PC-3 (cell line): ENCODE results near the gene SLC6A20. TPM values are rescaled to one million over a fixed set of nuclear protein-coding genes. Genes with fewer than 3 reads are reported as not detected.

Experiments
- ATAC-seq: fragments of 200-7000 bp; cut with Tn5 transposase; 2 replicates; pipeline ENCODE4 v1.9.1; 2020; ENCODE audit warnings: mild to moderate bottlenecking, moderate library complexity
- BruUV-seq: library from RNA; stranded (reverse); fragments of 400-500 nt; replicated peaks from 2 replicates; lab custom pipeline; 2021; lab: Mats Ljungman, UMichigan
- CTCF ChIA-PET: fragments of 300-600 bp; sonication (Branson Sonifier 250); formaldehyde crosslinking; loops from one replicate; lab custom pipeline; 2022; ENCODE audit warnings: antibody characterized with exemption; lab: Charles Lee
- POLR2A ChIA-PET: fragments of 300-600 bp; sonication (Branson Sonifier 250); formaldehyde crosslinking; loops from one replicate; lab custom pipeline; 2022; ENCODE audit warnings: antibody characterized with exemption; ENCODE audit not compliant: unreplicated experiment; lab: Charles Lee
- DNase-seq: peaks from one replicate; pipeline ENCODE4 v3.0.0-alpha.2; 2015
- H2AFZ ChIP-seq: fragments of 300-600 bp; sonication (generic); 2 replicates; pipeline ENCODE4 v1.6.0; 2016; ENCODE audit warnings: antibody characterized with exemption, low read length
- H3F3A ChIP-seq: fragments of 300-600 bp; sonication (generic); one replicate; pipeline ENCODE4 v1.6.0; 2017; ENCODE audit warnings: antibody characterized with exemption, low read length, control low read depth, mild to moderate bottlenecking; ENCODE audit not compliant: unreplicated experiment
- H3K27ac ChIP-seq: fragments of 300-600 bp; sonication (generic); 2 replicates; pipeline ENCODE4 v1.5.1; 2016; ENCODE audit warnings: mild to moderate bottlenecking, low read length
- H3K27me3 ChIP-seq: fragments of 300-600 bp; sonication (generic); 2 replicates; pipeline ENCODE4 v1.6.1; 2016; ENCODE audit warnings: low read length, mixed read lengths
- H3K36me3 ChIP-seq: fragments of 300-600 bp; sonication (generic); 2 replicates; pipeline ENCODE4 v1.6.1; 2016; ENCODE audit warnings: low read depth, mixed run types, low read length, mixed read lengths
- H3K4me1 ChIP-seq: fragments of 300-600 bp; sonication (generic); 2 replicates; pipeline ENCODE4 v1.5.1; 2016; ENCODE audit warnings: low read length; ENCODE audit not compliant: insufficient read depth
- H3K4me2 ChIP-seq: fragments of 300-600 bp; sonication (generic); 2 replicates; pipeline ENCODE4 v1.6.0; 2016; ENCODE audit warnings: low read length
- H3K4me3 ChIP-seq: fragments of 300-600 bp; sonication (generic); 2 replicates; pipeline ENCODE4 v1.5.1; 2016; ENCODE audit warnings: mild to moderate bottlenecking, low read length, mixed read lengths
- H3K79me2 ChIP-seq: fragments of 300-600 bp; sonication (generic); 2 replicates; pipeline ENCODE4 v1.6.1; 2017; ENCODE audit warnings: low read length, mixed read lengths
- H3K9ac ChIP-seq: fragments of 300-600 bp; sonication (generic); 2 replicates; pipeline ENCODE4 v1.6.0; 2016; ENCODE audit warnings: mild to moderate bottlenecking, low read length
- H3K9me2 ChIP-seq: fragments of 300-600 bp; sonication (generic); replicated peaks from 2 replicates; pipeline ENCODE4 v1.6.1; 2016; ENCODE audit warnings: mixed run types, low read length, mixed read lengths
- H3K9me3 ChIP-seq: fragments of 300-600 bp; sonication (generic); 2 replicates; pipeline ENCODE4 v1.6.1; 2016; ENCODE audit warnings: low read length, mixed read lengths
- H4K20me1 ChIP-seq: fragments of 300-600 bp; sonication (generic); 2 replicates; pipeline ENCODE4 v1.6.1; 2016; ENCODE audit warnings: low read length, mixed read lengths
- CTCF ChIP-seq: fragments of 300-600 bp; sonication (generic); conservative IDR thresholded peaks from 2 replicates; pipeline ENCODE4 v1.5.1; 2017; ENCODE audit warnings: antibody characterized with exemption, low read depth, mild to moderate bottlenecking, low read length
- EZH2 ChIP-seq: fragments of 300-600 bp; sonication (generic); IDR thresholded peaks from one replicate; pipeline ENCODE4 v1.6.1; 2017; ENCODE audit warnings: antibody characterized with exemption, mild to moderate bottlenecking, low read length; ENCODE audit not compliant: unreplicated experiment
- EZH2phosphoT487 ChIP-seq: fragments of 300-600 bp; sonication (generic); IDR thresholded peaks from 2 replicates; pipeline ENCODE4 v1.6.1; 2018; ENCODE audit warnings: mild to moderate bottlenecking, antibody characterized with exemption, low read length, borderline replicate concordance
- intact Hi-C: fragments of 100-400 bp; cut with micrococcal nuclease; formaldehyde crosslinking; loops from 2 replicates; pipeline ENCODE4 v1.9.0; 2023
- total RNA-seq: library from RNA; depleted of rRNA; stranded (reverse); fragments of >200 nt; gene quantifications from 2 replicates; pipeline ENCODE4 v1.2.3, GENCODE V29; 2014; rRNA removed

Gene SLC6A20
- total RNA-seq, 1 experiment from 2014 or later: not detected

- no peaks in the 10 kb centered on the region for H3K4me1 ChIP-seq
- no peaks in the 10 kb centered on the region for H3K27me3 ChIP-seq
- 0 out of 2 replicates have a peak, but pooled peaks cover 6% of the 10 kb centered on the region for H4K20me1 ChIP-seq
- H3K79me2 ChIP-seq: peaks cover 23% of the 10 kb centered on the region
- no peak overlapping the region for H3K4me3 ChIP-seq
- no peak overlapping the region for H3K4me2 ChIP-seq
- no peak overlapping the region for H2AFZ ChIP-seq
- intact Hi-C loops: no loop called here
- no peak for TF ChIP-seq EZH2phosphoT487
- no peak for TF ChIP-seq EZH2
- no peak for TF ChIP-seq CTCF
- H3K9me3 ChIP-seq: no peaks in the 10 kb centered on the region
- no peak for DNase-seq
- H3K36me3 ChIP-seq: peaks cover 42% of the 10 kb centered on the region
- no peaks in the 10 kb centered on the region for H3F3A ChIP-seq
- H3K9ac ChIP-seq: no peak overlapping the region
- ChIA-PET CTCF (interaction anchor here (0.8 kb wide), 1 partner anchor 195 kb away, joined by 5 read pairs; no protein-coding TSS in a partner anchor), POLR2A (no interaction called here)
- ATAC-seq: no peak
- BruUV-seq: no TSS peak
- no peaks in the 10 kb centered on the region for H3K9me2 ChIP-seq
- H3K27ac ChIP-seq: no peak overlapping the region
Measured at GRCh38 chr3:45705839-45706808, 90.2 kb downstream of the SLC6A20 start.

Other genes with a start within 250 kb of the SLC6A20 start
- 37.1 and 42.7 TPM in 2 replicates for gene LIMD1, start 201.8 kb downstream of the SLC6A20 start, total RNA-seq
- gene SACM1L, start 107.1 kb downstream of the SLC6A20 start, total RNA-seq: 30.1 and 46.7 TPM in 2 replicates
- gene LZTFL1, start 45.6 kb upstream of the SLC6A20 start, total RNA-seq: 8.3 and 14.2 TPM in 2 replicates
- not detected in 2 replicates for gene CCR9, start 90.0 kb upstream of the SLC6A20 start, total RNA-seq
- not detected in 2 replicates for gene CXCR6, start 146.9 kb upstream of the SLC6A20 start, total RNA-seq
- 15.4 and 16.9 TPM in 2 replicates for gene FYCO1, start 199.3 kb upstream of the SLC6A20 start, total RNA-seq
- gene XCR1, start 230.9 kb upstream of the SLC6A20 start, total RNA-seq: not detected in 2 replicates